HepG2 (cell line): ENCODE data around the gene ROMO1. TPM values are rescaled to one million over a fixed set of nuclear protein-coding genes. Genes with fewer than 3 reads are reported as not detected.

Source experiments
- ASH2L ChIP-seq: fragments of 300-600, 200-600 bp; sonication (generic); IDR thresholded peaks from 2 replicates; pipeline ENCODE4 v1.7.0; 2017; ENCODE audit warnings: low read depth, mild to moderate bottlenecking, moderate library complexity, mixed read lengths, low read length; ENCODE audit not compliant: insufficient read length
- ATF1 ChIP-seq: IDR thresholded peaks from 2 replicates; pipeline ENCODE4 v1.6.1; 2016; ENCODE audit warnings: mild to moderate bottlenecking, control low read depth
- BORCS8-MEF2B ChIP-seq: sonication (generic); formaldehyde crosslinking; IDR thresholded peaks from 2 replicates; pipeline ENCODE4 v1.8.0; 2022; ENCODE audit warnings: mild to moderate bottlenecking, missing genetic modification reagents
- CENPT ChIP-seq: sonication (generic); formaldehyde crosslinking; IDR thresholded peaks from 2 replicates; pipeline ENCODE4 v1.8.0; 2022; ENCODE audit warnings: low read depth, mild to moderate bottlenecking, moderate library complexity, missing genetic modification reagents
- DMAP1 ChIP-seq: IDR thresholded peaks from 2 replicates; pipeline ENCODE4 v1.6.1; 2016
- EP300 ChIP-seq, 3 experiments: sonication (generic) in 1 of 3; formaldehyde crosslinking in 1 of 3; IDR thresholded peaks; 2 replicates each; pipeline versions ENCODE4 v1.5.1 to v1.6.1; 2011 to 2020; ENCODE audit warnings: low read depth in 2 of 3, low read length in 2 of 3, borderline replicate concordance in 1 of 3, improper control_type of control experiment in 1 of 3, mild to moderate bottlenecking in 1 of 3, missing genetic modification reagents in 1 of 3, moderate library complexity in 1 of 3
- KAT7 ChIP-seq: IDR thresholded peaks from 2 replicates; pipeline ENCODE4 v1.6.1; 2018; ENCODE audit warnings: borderline replicate concordance, missing compliant biosample characterization
- NFE2L1 ChIP-seq: sonication (generic); formaldehyde crosslinking; IDR thresholded peaks from 2 replicates; pipeline ENCODE4 v1.4.0; 2020; ENCODE audit warnings: missing genetic modification reagents, mild to moderate bottlenecking, borderline replicate concordance
- POLR2AphosphoS5 ChIP-seq: IDR thresholded peaks from 2 replicates; pipeline ENCODE4 v1.6.1; 2012; ENCODE audit warnings: low read depth, low read length
- RAD21 ChIP-seq: fragments of 450-650 bp; formaldehyde crosslinking; IDR thresholded peaks from 2 replicates; pipeline ENCODE4 v1.5.0; 2020; ENCODE audit warnings: mild to moderate bottlenecking
- RARA ChIP-seq: IDR thresholded peaks from 2 replicates; pipeline ENCODE4 v1.6.1; 2016; ENCODE audit warnings: missing genetic modification reagents, missing compliant biosample characterization
- TBX2 ChIP-seq: sonication (generic); formaldehyde crosslinking; IDR thresholded peaks from 2 replicates; pipeline ENCODE4 v1.5.0; 2020; ENCODE audit warnings: missing genetic modification reagents, mild to moderate bottlenecking, borderline replicate concordance
- XRCC5 ChIP-seq: fragments of 200-400 bp; formaldehyde crosslinking; optimal IDR thresholded peaks from 2 replicates; pipeline ENCODE3; 2017; ENCODE audit warnings: mild to moderate bottlenecking, low read length
- ZFY ChIP-seq: sonication (generic); formaldehyde crosslinking; IDR thresholded peaks from 2 replicates; pipeline ENCODE4 v1.4.0; 2020; ENCODE audit warnings: missing genetic modification reagents
- ZHX1 ChIP-seq: sonication (generic); formaldehyde crosslinking; IDR thresholded peaks from 2 replicates; pipeline ENCODE4 v1.8.1; 2022; ENCODE audit warnings: low read depth, mild to moderate bottlenecking, missing genetic modification reagents
- ZNF563 ChIP-seq: sonication (generic); formaldehyde crosslinking; IDR thresholded peaks from 2 replicates; pipeline ENCODE4 v1.8.0; 2022; ENCODE audit warnings: mild to moderate bottlenecking, moderate library complexity, missing genetic modification reagents
- ZNF616 ChIP-seq: sonication (generic); formaldehyde crosslinking; IDR thresholded peaks from 2 replicates; pipeline ENCODE4 v1.5.0; 2020; ENCODE audit warnings: low read depth, mild to moderate bottlenecking, missing genetic modification reagents
- ZNF619 ChIP-seq: sonication (generic); formaldehyde crosslinking; IDR thresholded peaks from 2 replicates; pipeline ENCODE4 v1.4.0; 2020; ENCODE audit warnings: mild to moderate bottlenecking, missing genetic modification reagents
- ZNF749 ChIP-seq: sonication (generic); formaldehyde crosslinking; IDR thresholded peaks from 2 replicates; pipeline ENCODE4 v1.8.0; 2022; ENCODE audit warnings: mild to moderate bottlenecking, missing genetic modification reagents, moderate library complexity, borderline replicate concordance
- ZNF766 ChIP-seq: sonication (generic); formaldehyde crosslinking; IDR thresholded peaks from 2 replicates; pipeline ENCODE4 v1.5.0; 2020; ENCODE audit warnings: missing genetic modification reagents, borderline replicate concordance
- polyA plus RNA-seq, 8 experiments: library from polyadenylated mRNA; depleted of rRNA in 3 of 8; stranded (reverse) in 7 of 8; unstranded in 1 of 8; fragments of >200 nt; fragmentation: Illumina TruSeq in 4 of 8; extraction: Trizol in 4 of 8; gene quantifications; 2 replicates each; pipeline versions ENCODE4 v1.2.1 to v1.2.3, GENCODE V29; 2011 to 2016; ENCODE audit warnings: low read depth in 4 of 8, missing spikeins in 1 of 8, mixed read lengths in 1 of 8; ENCODE audit not compliant: insufficient read depth in 1 of 8
- total RNA-seq, 5 experiments: library from RNA; depleted of rRNA; stranded (reverse); fragments of >200 nt; fragmentation: Illumina TruSeq; extraction: Trizol; gene quantifications; 2 replicates each; pipeline ENCODE4 v1.2.3, GENCODE V29; 2016; ENCODE audit warnings: low read depth in 1 of 5
- TF ChIP-seq, protein P1 (sequence below): IDR thresholded peaks from 2 replicates; pipeline ENCODE4 v1.6.1; 2016; ENCODE audit warnings: missing compliant biosample characterization, missing genetic modification reagents, borderline replicate concordance
- TF ChIP-seq, protein P2 (sequence below): IDR thresholded peaks from 2 replicates; pipeline ENCODE4 v1.6.1; 2016; ENCODE audit warnings: control low read depth
- TF ChIP-seq, protein P3 (sequence below): sonication (generic); formaldehyde crosslinking; IDR thresholded peaks from 2 replicates; pipeline ENCODE4 v1.4.0; 2020; ENCODE audit warnings: mild to moderate bottlenecking, missing genetic modification reagents

The ROMO1 gene
- total and polyA plus RNA-seq, 2 of the 13 experiments (the other 11 are each of a cell fraction or from before 2014, with no cell fraction given): 636 to 755 TPM

DNA sequence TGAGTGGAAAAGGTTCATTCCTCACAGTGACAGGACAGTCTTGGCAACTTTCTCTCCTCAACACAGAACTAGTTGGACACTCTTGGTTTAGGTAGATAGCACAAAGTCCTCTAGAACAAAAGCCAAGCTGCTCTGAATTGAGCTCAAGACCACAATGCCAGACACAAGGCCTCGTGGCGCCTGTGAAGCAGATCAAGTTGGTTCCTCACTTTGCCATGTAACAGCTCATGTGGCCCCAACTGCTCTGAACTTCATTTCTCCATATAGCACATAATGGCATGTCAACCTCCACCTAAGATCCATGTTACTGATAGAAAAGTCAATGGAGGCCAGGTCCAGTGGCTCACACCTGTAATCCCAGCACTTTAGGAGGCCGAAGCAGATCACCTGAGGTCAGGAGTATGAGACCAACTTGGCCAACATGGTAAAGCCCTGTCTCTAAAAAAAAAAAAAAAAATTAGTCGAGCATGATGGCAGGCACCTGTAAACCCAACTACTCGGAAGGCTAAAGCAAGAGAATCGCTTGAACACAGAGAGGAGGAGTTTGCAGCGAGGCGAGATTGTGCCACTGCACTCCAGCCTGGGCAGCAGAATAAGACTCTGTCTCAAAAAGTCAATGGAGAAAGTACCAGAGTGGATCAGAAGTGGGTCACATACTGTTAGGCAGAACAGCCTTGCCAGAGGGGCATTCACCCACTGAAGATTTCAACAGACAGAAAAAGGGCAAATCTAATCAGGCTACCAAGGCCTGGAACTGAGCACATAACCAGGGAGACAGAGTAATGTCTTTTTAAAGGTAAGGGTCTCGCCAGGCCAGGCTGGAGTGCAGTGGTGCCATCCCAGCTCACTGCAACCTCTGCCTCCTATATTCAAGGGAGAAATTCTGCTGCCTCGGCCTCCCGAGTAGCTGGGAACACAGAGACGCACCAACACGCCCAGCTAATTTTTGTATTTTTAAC lies 21.2 kb downstream of the ROMO1 start (continued):
- 0 out of 2 replicates have a peak, but pooled peaks have one; percentile 43 for TF ChIP-seq ZNF619 (CRISPR knock-in tag)
- peak; percentile 36; the same call in 1 of the 2 replicates for TF ChIP-seq POLR2AphosphoS5
- 0 out of 2 replicates have a peak, but pooled peaks have one; percentile 35 for TF ChIP-seq ZNF749
- TF ChIP-seq BORCS8-MEF2B (CRISPR knock-in tag): 0 out of 2 replicates have a peak, but pooled peaks have one; percentile 24
- TF ChIP-seq ZFY (CRISPR knock-in tag): no peak
- peak; percentile 29; the same call in 1 of the 2 replicates for TF ChIP-seq ZNF563
- TF ChIP-seq, protein P1, sequence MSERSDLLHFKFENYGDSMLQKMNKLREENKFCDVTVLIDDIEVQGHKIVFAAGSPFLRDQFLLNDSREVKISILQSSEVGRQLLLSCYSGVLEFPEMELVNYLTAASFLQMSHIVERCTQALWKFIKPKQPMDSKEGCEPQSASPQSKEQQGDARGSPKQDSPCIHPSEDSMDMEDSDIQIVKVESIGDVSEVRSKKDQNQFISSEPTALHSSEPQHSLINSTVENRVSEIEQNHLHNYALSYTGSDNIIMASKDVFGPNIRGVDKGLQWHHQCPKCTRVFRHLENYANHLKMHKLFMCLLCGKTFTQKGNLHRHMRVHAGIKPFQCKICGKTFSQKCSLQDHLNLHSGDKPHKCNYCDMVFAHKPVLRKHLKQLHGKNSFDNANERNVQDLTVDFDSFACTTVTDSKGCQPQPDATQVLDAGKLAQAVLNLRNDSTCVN: 0 out of 2 replicates have a peak, but pooled peaks have one; percentile 13
- 0 out of 2 replicates have a peak, but pooled peaks have one; percentile 41 for TF ChIP-seq ZHX1 (CRISPR knock-in tag)
- TF ChIP-seq KAT7: no peak
- peak; percentile 45 for TF ChIP-seq RAD21 (CRISPR knock-in tag)
- TF ChIP-seq CENPT: 0 out of 2 replicates have a peak, but pooled peaks have one; percentile 38
- no peak for TF ChIP-seq ASH2L
- no peak for TF ChIP-seq DMAP1 (CRISPR knock-in tag)
- 0 out of 2 replicates have a peak, but pooled peaks have one; percentile 18 for TF ChIP-seq NFE2L1 (CRISPR knock-in tag)
- TF ChIP-seq, protein P2, sequence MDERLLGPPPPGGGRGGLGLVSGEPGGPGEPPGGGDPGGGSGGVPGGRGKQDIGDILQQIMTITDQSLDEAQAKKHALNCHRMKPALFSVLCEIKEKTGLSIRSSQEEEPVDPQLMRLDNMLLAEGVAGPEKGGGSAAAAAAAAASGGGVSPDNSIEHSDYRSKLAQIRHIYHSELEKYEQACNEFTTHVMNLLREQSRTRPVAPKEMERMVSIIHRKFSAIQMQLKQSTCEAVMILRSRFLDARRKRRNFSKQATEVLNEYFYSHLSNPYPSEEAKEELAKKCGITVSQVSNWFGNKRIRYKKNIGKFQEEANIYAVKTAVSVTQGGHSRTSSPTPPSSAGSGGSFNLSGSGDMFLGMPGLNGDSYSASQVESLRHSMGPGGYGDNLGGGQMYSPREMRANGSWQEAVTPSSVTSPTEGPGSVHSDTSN: 0 out of 2 replicates have a peak, but pooled peaks have one; percentile 6
- TF ChIP-seq, protein P3, sequence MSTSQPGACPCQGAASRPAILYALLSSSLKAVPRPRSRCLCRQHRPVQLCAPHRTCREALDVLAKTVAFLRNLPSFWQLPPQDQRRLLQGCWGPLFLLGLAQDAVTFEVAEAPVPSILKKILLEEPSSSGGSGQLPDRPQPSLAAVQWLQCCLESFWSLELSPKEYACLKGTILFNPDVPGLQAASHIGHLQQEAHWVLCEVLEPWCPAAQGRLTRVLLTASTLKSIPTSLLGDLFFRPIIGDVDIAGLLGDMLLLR (CRISPR knock-in tag): no peak
- no peak for TF ChIP-seq EP300 (IDR thresholded peaks at IDR 0.05; ENCODE audit: low read depth in 2 of 2, low read length in 2 of 2)
- TF ChIP-seq EP300 (CRISPR knock-in tag; IDR thresholded peaks at IDR 0.05; ENCODE audit: borderline replicate concordance): 0 out of 2 replicates have a peak, but pooled peaks have one; percentile 26
- TF ChIP-seq ZNF766: 0 out of 2 replicates have a peak, but pooled peaks have one; percentile 26
- no peak for TF ChIP-seq ATF1 (CRISPR knock-in tag)
- TF ChIP-seq TBX2 (CRISPR knock-in tag): 0 out of 2 replicates have a peak, but pooled peaks have one; percentile 14
- no peak for TF ChIP-seq ZNF616 (CRISPR knock-in tag)
- TF ChIP-seq RARA (CRISPR knock-in tag): no peak
- TF ChIP-seq XRCC5: peak; percentile 38
